Keratinocyte (primary cell): ENCODE data around the gene EGLN1. TPM values are rescaled to one million over a fixed set of nuclear protein-coding genes. Genes with fewer than 3 reads are reported as not detected.

ENCODE experiments used
- DNase-seq: peaks from one replicate; pipeline ENCODE4 v3.0.0-alpha.2; 2011; ENCODE audit warnings: low read depth, missing footprints, low spot score
- FAIRE-seq: peaks from 2 replicates; lab custom pipeline; 2011; peaks lifted over from hg19 to GRCh38; lab: Jason Lieb, UNC
- H2AFZ ChIP-seq: 2 replicates; pipeline ENCODE4 v1.6.0; 2012; ENCODE audit warnings: low read length, control low read depth, inconsistent platforms; ENCODE audit not compliant: control insufficient read depth
- H3K27ac ChIP-seq: 2 replicates; pipeline ENCODE4 v1.5.1; 2011; ENCODE audit warnings: low read length; ENCODE audit not compliant: control insufficient read depth, insufficient read depth
- H3K27me3 ChIP-seq: 3 replicates; pipeline ENCODE4 v1.6.0; 2011; ENCODE audit warnings: low read length; ENCODE audit not compliant: control insufficient read depth, insufficient read depth; ENCODE audit errors: extremely low read depth
- H3K36me3 ChIP-seq, 2 experiments: 2 replicates in 1 of 2; 3 replicates in 1 of 2; pipeline ENCODE4 v1.5.1; 2011; ENCODE audit warnings: low read length in 2 of 2, mild to moderate bottlenecking in 1 of 2; ENCODE audit not compliant: control insufficient read depth in 2 of 2, insufficient read depth in 2 of 2; ENCODE audit errors: extremely low read depth in 1 of 2
- H3K4me1 ChIP-seq: 3 replicates; pipeline ENCODE4 v1.5.1; 2011; ENCODE audit warnings: low read length; ENCODE audit not compliant: control insufficient read depth, insufficient read depth; ENCODE audit errors: extremely low read depth
- H3K4me2 ChIP-seq: 3 replicates; pipeline ENCODE4 v1.6.0; 2011; ENCODE audit warnings: low read depth, low read length; ENCODE audit not compliant: control insufficient read depth, insufficient read depth; ENCODE audit errors: extremely low read depth
- H3K4me3 ChIP-seq, 3 experiments: fragments of 200-600 bp in 1 of 3; sonication (generic) in 1 of 3; 2 replicates in 2 of 3; 3 replicates in 1 of 3; pipeline ENCODE4 v1.5.1; 2011 to 2016; ENCODE audit warnings: low read length in 3 of 3, mild to moderate bottlenecking in 3 of 3, control low read depth in 2 of 3, inconsistent platforms in 1 of 3, low read depth in 1 of 3, mixed read lengths in 1 of 3, mixed run types in 1 of 3, moderate library complexity in 1 of 3; ENCODE audit not compliant: control insufficient read depth in 2 of 3, insufficient read depth in 2 of 3; ENCODE audit errors: extremely low read depth in 1 of 3
- H3K79me2 ChIP-seq: 2 replicates; pipeline ENCODE4 v1.6.0; 2012; ENCODE audit warnings: low read length; ENCODE audit not compliant: control insufficient read depth, insufficient read depth
- H3K9ac ChIP-seq: 3 replicates; pipeline ENCODE4 v1.6.0; 2011; ENCODE audit warnings: low read length; ENCODE audit not compliant: control insufficient read depth, insufficient read depth; ENCODE audit errors: extremely low read depth
- H3K9me1 ChIP-seq: 3 replicates; pipeline ENCODE4 v1.6.0; 2011; ENCODE audit warnings: low read length; ENCODE audit not compliant: control insufficient read depth, insufficient read depth; ENCODE audit errors: extremely low read depth
- H3K9me3 ChIP-seq: 2 replicates; pipeline ENCODE4 v1.5.1; 2012; ENCODE audit warnings: low read depth, low read length; ENCODE audit not compliant: control insufficient read depth
- H4K20me1 ChIP-seq: 3 replicates; pipeline ENCODE4 v1.6.0; 2011; ENCODE audit warnings: low read length; ENCODE audit not compliant: control insufficient read depth, insufficient read depth; ENCODE audit errors: extremely low read depth
- EZH2 ChIP-seq: IDR thresholded peaks from one replicate; pipeline ENCODE4 v1.6.1; 2012; ENCODE audit warnings: inconsistent platforms, mild to moderate bottlenecking, low read length, moderate library complexity
- dilution Hi-C: fragments of 300-500 bp; cut with MboI; formaldehyde crosslinking; loops from one replicate; pipeline ENCODE4 v1.7.0; 2020; ENCODE audit warnings: low sequenced_read_pairs; ENCODE audit not compliant: extremely low pct_ligation_motif_present
- polyA plus RNA-seq, 5 experiments: library from polyadenylated mRNA; depleted of rRNA in 3 of 5; stranded (reverse) in 3 of 5; stranded (forward) in 1 of 5; unstranded in 1 of 5; fragments of >200 nt; gene quantifications; 1 replicate in 1 of 5; 2 replicates in 3 of 5; 3 replicates in 1 of 5; pipeline versions ENCODE4 v1.2.1 to v1.2.3, GENCODE V29; 2011 to 2012; ENCODE audit warnings: missing spikeins in 2 of 5, low read depth in 1 of 5, low replicate concordance in 1 of 5
- TF ChIP-seq, protein P1 (sequence below), 3 experiments: IDR thresholded peaks in 1 of 3; conservative IDR thresholded peaks in 1 of 3; optimal IDR thresholded peaks in 1 of 3; 2 replicates in 2 of 3; 3 replicates in 1 of 3; pipeline versions ENCODE3 to v1.5.1; 2011; ENCODE audit warnings: low read length in 3 of 3, mild to moderate bottlenecking in 3 of 3, moderate library complexity in 2 of 3, control low read depth in 1 of 3, inconsistent platforms in 1 of 3; ENCODE audit not compliant: insufficient read depth in 2 of 3; ENCODE audit errors: extremely low read depth in 1 of 3

EGLN1 gene
- polyA plus RNA-seq, 1 donor (not counting 4 experiments of a cell fraction or from before 2014, with no cell fraction given), result 34.1 TPM

DNA sequence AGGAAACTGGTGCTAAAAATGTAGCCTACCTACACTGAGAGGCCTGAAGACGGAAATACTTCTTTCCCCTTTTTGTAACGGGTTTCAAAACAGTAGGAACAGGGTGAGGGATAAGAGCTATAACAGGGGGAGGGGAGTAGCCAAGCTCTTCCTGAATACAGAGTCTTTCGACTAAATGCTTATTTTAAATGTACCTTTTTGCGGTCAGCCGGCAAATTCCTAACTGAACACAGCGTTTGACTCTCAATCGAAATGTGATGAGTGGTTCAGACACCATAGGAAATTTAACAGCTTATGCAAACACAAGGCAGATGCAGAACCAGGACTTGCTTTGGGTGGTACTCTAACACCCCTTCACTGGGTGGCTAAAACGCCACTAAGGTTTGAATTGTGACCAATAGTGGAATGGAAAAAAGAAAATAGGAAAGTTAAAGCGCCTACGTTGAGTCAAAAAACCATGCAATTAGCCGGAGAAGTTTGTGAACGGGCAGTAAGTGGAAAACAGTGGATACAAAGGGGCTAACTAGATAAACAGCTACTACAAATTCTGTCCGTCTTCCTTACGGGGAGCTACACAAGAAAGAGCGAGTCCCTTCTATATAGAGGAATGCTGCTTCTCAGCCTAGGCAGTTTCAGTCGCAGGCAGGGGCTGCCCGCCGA lies 1.7 kb downstream of the EGLN1 start:
- peaks cover 31% of the 10 kb centered on the region for H3K4me1 ChIP-seq
- dilution Hi-C loops, result no loop called here
- H3K79me2 ChIP-seq, result peaks cover 62% of the 10 kb centered on the region
- no peaks in the 10 kb centered on the region for H3K9me1 ChIP-seq
- peak overlapping the region; percentile 88 to 95 (median 94) for H3K4me3 ChIP-seq
- FAIRE-seq (no peak), DNase-seq (no peak)
- H3K9ac ChIP-seq, result peak overlapping the region; percentile 76
- no peaks in the 10 kb centered on the region for H3K9me3 ChIP-seq
- peak overlapping the region; percentile 99 for H3K4me2 ChIP-seq
- peaks cover 2% of the 10 kb centered on the region for H4K20me1 ChIP-seq
- TF ChIP-seq, protein P1, sequence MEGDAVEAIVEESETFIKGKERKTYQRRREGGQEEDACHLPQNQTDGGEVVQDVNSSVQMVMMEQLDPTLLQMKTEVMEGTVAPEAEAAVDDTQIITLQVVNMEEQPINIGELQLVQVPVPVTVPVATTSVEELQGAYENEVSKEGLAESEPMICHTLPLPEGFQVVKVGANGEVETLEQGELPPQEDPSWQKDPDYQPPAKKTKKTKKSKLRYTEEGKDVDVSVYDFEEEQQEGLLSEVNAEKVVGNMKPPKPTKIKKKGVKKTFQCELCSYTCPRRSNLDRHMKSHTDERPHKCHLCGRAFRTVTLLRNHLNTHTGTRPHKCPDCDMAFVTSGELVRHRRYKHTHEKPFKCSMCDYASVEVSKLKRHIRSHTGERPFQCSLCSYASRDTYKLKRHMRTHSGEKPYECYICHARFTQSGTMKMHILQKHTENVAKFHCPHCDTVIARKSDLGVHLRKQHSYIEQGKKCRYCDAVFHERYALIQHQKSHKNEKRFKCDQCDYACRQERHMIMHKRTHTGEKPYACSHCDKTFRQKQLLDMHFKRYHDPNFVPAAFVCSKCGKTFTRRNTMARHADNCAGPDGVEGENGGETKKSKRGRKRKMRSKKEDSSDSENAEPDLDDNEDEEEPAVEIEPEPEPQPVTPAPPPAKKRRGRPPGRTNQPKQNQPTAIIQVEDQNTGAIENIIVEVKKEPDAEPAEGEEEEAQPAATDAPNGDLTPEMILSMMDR (optimal IDR thresholded peaks at IDR 0.05 in 1 of 3, IDR thresholded peaks at IDR 0.05 in 1 of 3, conservative IDR thresholded peaks at IDR 0.05 in 1 of 3; ENCODE audit: extremely low read depth in 1 of 3, insufficient read depth in 2 of 3, low read length in 3 of 3), result no peak
- no peak for TF ChIP-seq EZH2
- peak overlapping the region; percentile 65 for H3K27ac ChIP-seq
- H3K27me3 ChIP-seq, result no peaks in the 10 kb centered on the region
- peak overlapping the region; percentile 80 for H2AFZ ChIP-seq
- H3K36me3 ChIP-seq, result no peaks in the 10 kb centered on the region

DNA sequence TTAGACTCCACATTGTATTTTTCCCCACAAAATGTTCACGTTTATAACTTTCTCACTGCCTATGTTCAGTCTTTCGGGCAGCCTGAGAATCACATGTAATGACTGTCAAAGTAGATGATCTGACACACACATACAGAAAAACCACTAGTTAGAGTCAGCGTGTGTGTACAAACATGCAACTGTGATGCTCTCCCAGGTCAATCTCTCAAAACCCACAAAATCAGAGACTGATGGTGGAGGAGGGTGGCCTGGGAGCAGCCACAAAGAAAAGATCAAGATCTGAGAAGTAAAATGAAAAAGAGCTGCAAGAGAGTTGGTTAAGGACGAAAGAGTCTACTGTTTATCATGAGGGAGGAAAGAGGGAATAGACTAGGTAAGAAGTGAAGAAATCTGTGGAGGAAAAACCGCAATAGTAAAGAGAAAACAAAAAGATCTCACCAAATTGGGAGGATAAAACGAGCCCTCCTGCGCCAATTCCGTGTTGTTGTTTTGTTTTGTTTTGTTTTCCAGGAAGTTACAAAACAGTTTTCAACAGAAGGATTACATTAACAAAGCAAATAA lies 2.3 kb downstream of the EGLN1 start:
- DNase-seq (no peak), FAIRE-seq (peak; percentile 36)
- Histone ChIP-seq H3K27me3 (no peaks in the 10 kb centered on the region), H2AFZ (no peak overlapping the region), H3K9me1 (no peaks in the 10 kb centered on the region), H3K36me3 (no peaks in the 10 kb centered on the region), H3K9ac (peak overlapping the region; percentile 76), H4K20me1 (peaks cover 2% of the 10 kb centered on the region), H3K4me2 (peak overlapping the region; percentile 99), H3K27ac (peak overlapping the region; percentile 65), H3K79me2 (peaks cover 68% of the 10 kb centered on the region), H3K9me3 (no peaks in the 10 kb centered on the region), H3K4me3 (peak overlapping the region; percentile 88 to 95 (median 94)), H3K4me1 (peaks cover 37% of the 10 kb centered on the region)
- TF ChIP-seq, protein P1 (optimal IDR thresholded peaks at IDR 0.05 in 1 of 3, IDR thresholded peaks at IDR 0.05 in 1 of 3, conservative IDR thresholded peaks at IDR 0.05 in 1 of 3; ENCODE audit: extremely low read depth in 1 of 3, insufficient read depth in 2 of 3, low read length in 3 of 3), result no peak
- TF ChIP-seq EZH2, result no peak
- dilution Hi-C loops, result no loop called here
